K562 (cell line): ENCODE results near the gene METTL22. TPM values are rescaled to one million over a fixed set of nuclear protein-coding genes. Genes with fewer than 3 reads are reported as not detected.
A peak's percentile ranks its signal among the peaks of the same experiment; 100 is the strongest.

ENCODE experiments used
- ATF7 ChIP-seq: fragments of 450-650 bp; IDR thresholded peaks from 2 replicates; pipeline ENCODE4 v1.7.1; 2014; ENCODE audit warnings: mild to moderate bottlenecking, moderate library complexity
- ERF ChIP-seq: fragments of 450-650 bp; formaldehyde crosslinking; IDR thresholded peaks from 2 replicates; pipeline ENCODE4 v1.4.0; 2020; ENCODE audit warnings: mild to moderate bottlenecking, mixed read lengths
- JUND ChIP-seq, 2 experiments: IDR thresholded peaks; 2 replicates in 1 of 2; 3 replicates in 1 of 2; pipeline ENCODE4 v1.6.1; 2011; ENCODE audit warnings: borderline replicate concordance in 2 of 2, low read depth in 2 of 2, low read length in 2 of 2, improper control_type of control experiment in 1 of 2, missing biosample characterization in 1 of 2, missing genetic modification characterization in 1 of 2, missing genetic modification reagents in 1 of 2
- NEUROD1 ChIP-seq: fragments of 150-350 bp; IDR thresholded peaks from 2 replicates; pipeline ENCODE4 v1.6.1; 2014; ENCODE audit warnings: borderline replicate concordance, low read length, low read depth; ENCODE audit not compliant: partially characterized antibody
- NFE2 ChIP-seq: IDR thresholded peaks from 2 replicates; pipeline ENCODE4 v1.6.1; 2014; ENCODE audit warnings: antibody characterized with exemption, low read depth
- NRF1 ChIP-seq, 2 experiments: fragments of 450-650 bp; IDR thresholded peaks in 1 of 2; conservative IDR thresholded peaks in 1 of 2; 2 replicates each; pipeline ENCODE4 v1.6.1; 2014; ENCODE audit warnings: mild to moderate bottlenecking in 2 of 2
- PBX2 ChIP-seq, 2 experiments: IDR thresholded peaks in 1 of 2; conservative IDR thresholded peaks in 1 of 2; 2 replicates each; pipeline ENCODE4 v1.6.1; 2016; ENCODE audit warnings: low read depth in 2 of 2, mild to moderate bottlenecking in 1 of 2, missing compliant biosample characterization in 1 of 2, missing genetic modification characterization in 1 of 2, moderate library complexity in 1 of 2
- RBM14 ChIP-seq: fragments of 200-400 bp; formaldehyde crosslinking; IDR thresholded peaks from 2 replicates; pipeline ENCODE4 v1.6.1; 2018; ENCODE audit warnings: low read depth, mild to moderate bottlenecking, low read length, moderate library complexity, borderline replicate concordance; ENCODE audit not compliant: insufficient read depth
- TCF15 ChIP-seq: fragments of 250-450 bp; sonication (Bioruptor Pico); IDR thresholded peaks from 2 replicates; pipeline ENCODE4 v1.8.0; 2022; ENCODE audit warnings: moderate library complexity, mild to moderate bottlenecking, inconsistent platforms
- XRCC5 ChIP-seq: fragments of 200-400 bp; formaldehyde crosslinking; IDR thresholded peaks from 2 replicates; pipeline ENCODE4 v1.6.1; 2017; ENCODE audit warnings: low read depth, mild to moderate bottlenecking, low read length
- ZFPM2 ChIP-seq: fragments of 250-450 bp; sonication (Bioruptor Pico); IDR thresholded peaks from 2 replicates; pipeline ENCODE4 v1.5.1; 2022; ENCODE audit warnings: mild to moderate bottlenecking
- ZNF239 ChIP-seq: fragments of 250-450 bp; sonication (Bioruptor Pico); IDR thresholded peaks from 2 replicates; pipeline ENCODE4 v1.4.0; 2020; ENCODE audit warnings: mild to moderate bottlenecking
- ZNF274 ChIP-seq: IDR thresholded peaks from 2 replicates; pipeline ENCODE4 v1.6.1; 2011; ENCODE audit warnings: low read depth, mild to moderate bottlenecking, low read length, moderate library complexity, borderline replicate concordance
- polyA plus RNA-seq, 8 experiments: library from polyadenylated mRNA; depleted of rRNA in 4 of 8; stranded (reverse) in 5 of 8; unstranded in 3 of 8; fragments of >200 nt; fragmentation: Nextera tagmentation in 2 of 8; fragmentation: Illumina TruSeq in 1 of 8; extraction: Ambion mirVana in 2 of 8; extraction: Trizol in 1 of 8; gene quantifications; 2 replicates each; pipeline versions ENCODE4 v1.2.1 to v1.2.3, GENCODE V29; 2011 to 2014; ENCODE audit warnings: inconsistent platforms in 1 of 8, missing spikeins in 1 of 8
- total RNA-seq, 7 experiments: library from RNA; depleted of rRNA in 6 of 7; stranded (reverse); fragments of >200 nt in 6 of 7; fragmentation: Illumina TruSeq in 2 of 7; extraction: Trizol in 2 of 7; gene quantifications; 2 replicates each; pipeline versions ENCODE4 v1.2.1 to v1.2.3, GENCODE V29; 2011 to 2021; ENCODE audit warnings: low replicate concordance in 1 of 7
- TF ChIP-seq, protein P1 (sequence below), 2 experiments: fragments of 450-650 bp; IDR thresholded peaks; 2 replicates each; pipeline ENCODE4 v1.6.1; 2016
- TF ChIP-seq, protein P2 (sequence below): fragments of 450-650 bp; IDR thresholded peaks from 2 replicates; pipeline ENCODE4 v1.7.0; 2016; ENCODE audit warnings: borderline replicate concordance
- TF ChIP-seq, protein P3 (sequence below): fragments of 250-450 bp; sonication (Bioruptor Pico); IDR thresholded peaks from 2 replicates; pipeline ENCODE4 v1.5.0; 2022; ENCODE audit warnings: mild to moderate bottlenecking

METTL22 gene
- total and polyA plus RNA-seq, 9 of the 15 experiments (the other 6 are each of a cell fraction or from before 2014, with no cell fraction given), result 6.9 to 33.2 (median 18.5) TPM

- TF ChIP-seq ZFPM2 (CRISPR knock-in tag) (no peak), ERF (CRISPR knock-in tag) (no peak), ZNF239 (CRISPR knock-in tag) (no peak), NFE2 (peak; percentile 53; the same call in 1 of the 2 replicates), NRF1 (conservative IDR thresholded peaks at IDR 0.05 in 1 of 2, IDR thresholded peaks at IDR 0.05 in 1 of 2) (no peak), NEUROD1 (peak; percentile 26), ATF7 (peak; percentile 83), ZNF274 (no peak; the same call in 1 of the 2 replicates), XRCC5 (no peak), RBM14 (no peak), PBX2 (CRISPR knock-in tag; IDR thresholded peaks at IDR 0.05; ENCODE audit: low read depth) (no peak; the same call in 1 of the 2 replicates), PBX2 (tag; conservative IDR thresholded peaks at IDR 0.05; ENCODE audit: low read depth) (peak; percentile 92), JUND (IDR thresholded peaks at IDR 0.05; ENCODE audit: borderline replicate concordance, low read depth, low read length) (peak; percentile 61; the same call in 1 of the 2 replicates), JUND (tag; IDR thresholded peaks at IDR 0.05; ENCODE audit: borderline replicate concordance, low read depth, low read length) (no peak; the same call in 2 of the 3 replicates), TCF15 (no peak)
- TF ChIP-seq, protein P1, sequence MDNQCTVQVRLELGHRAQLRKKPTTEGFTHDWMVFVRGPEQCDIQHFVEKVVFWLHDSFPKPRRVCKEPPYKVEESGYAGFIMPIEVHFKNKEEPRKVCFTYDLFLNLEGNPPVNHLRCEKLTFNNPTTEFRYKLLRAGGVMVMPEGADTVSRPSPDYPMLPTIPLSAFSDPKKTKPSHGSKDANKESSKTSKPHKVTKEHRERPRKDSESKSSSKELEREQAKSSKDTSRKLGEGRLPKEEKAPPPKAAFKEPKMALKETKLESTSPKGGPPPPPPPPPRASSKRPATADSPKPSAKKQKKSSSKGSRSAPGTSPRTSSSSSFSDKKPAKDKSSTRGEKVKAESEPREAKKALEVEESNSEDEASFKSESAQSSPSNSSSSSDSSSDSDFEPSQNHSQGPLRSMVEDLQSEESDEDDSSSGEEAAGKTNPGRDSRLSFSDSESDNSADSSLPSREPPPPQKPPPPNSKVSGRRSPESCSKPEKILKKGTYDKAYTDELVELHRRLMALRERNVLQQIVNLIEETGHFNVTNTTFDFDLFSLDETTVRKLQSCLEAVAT (IDR thresholded peaks at IDR 0.05), result no peak
- TF ChIP-seq, protein P2, sequence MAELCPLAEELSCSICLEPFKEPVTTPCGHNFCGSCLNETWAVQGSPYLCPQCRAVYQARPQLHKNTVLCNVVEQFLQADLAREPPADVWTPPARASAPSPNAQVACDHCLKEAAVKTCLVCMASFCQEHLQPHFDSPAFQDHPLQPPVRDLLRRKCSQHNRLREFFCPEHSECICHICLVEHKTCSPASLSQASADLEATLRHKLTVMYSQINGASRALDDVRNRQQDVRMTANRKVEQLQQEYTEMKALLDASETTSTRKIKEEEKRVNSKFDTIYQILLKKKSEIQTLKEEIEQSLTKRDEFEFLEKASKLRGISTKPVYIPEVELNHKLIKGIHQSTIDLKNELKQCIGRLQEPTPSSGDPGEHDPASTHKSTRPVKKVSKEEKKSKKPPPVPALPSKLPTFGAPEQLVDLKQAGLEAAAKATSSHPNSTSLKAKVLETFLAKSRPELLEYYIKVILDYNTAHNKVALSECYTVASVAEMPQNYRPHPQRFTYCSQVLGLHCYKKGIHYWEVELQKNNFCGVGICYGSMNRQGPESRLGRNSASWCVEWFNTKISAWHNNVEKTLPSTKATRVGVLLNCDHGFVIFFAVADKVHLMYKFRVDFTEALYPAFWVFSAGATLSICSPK, result no peak
- TF ChIP-seq, protein P3, sequence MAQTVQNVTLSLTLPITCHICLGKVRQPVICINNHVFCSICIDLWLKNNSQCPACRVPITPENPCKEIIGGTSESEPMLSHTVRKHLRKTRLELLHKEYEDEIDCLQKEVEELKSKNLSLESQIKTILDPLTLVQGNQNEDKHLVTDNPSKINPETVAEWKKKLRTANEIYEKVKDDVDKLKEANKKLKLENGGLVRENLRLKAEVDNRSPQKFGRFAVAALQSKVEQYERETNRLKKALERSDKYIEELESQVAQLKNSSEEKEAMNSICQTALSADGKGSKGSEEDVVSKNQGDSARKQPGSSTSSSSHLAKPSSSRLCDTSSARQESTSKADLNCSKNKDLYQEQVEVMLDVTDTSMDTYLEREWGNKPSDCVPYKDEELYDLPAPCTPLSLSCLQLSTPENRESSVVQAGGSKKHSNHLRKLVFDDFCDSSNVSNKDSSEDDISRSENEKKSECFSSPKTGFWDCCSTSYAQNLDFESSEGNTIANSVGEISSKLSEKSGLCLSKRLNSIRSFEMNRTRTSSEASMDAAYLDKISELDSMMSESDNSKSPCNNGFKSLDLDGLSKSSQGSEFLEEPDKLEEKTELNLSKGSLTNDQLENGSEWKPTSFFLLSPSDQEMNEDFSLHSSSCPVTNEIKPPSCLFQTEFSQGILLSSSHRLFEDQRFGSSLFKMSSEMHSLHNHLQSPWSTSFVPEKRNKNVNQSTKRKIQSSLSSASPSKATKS (CRISPR knock-in tag), result no peak
Observed at GRCh38 chr16:8594149-8594666, 27.3 kb upstream of the METTL22 start (continued).
